ENCODE measurements around the gene SORBS1.

SORBS1 gene

DNA sequence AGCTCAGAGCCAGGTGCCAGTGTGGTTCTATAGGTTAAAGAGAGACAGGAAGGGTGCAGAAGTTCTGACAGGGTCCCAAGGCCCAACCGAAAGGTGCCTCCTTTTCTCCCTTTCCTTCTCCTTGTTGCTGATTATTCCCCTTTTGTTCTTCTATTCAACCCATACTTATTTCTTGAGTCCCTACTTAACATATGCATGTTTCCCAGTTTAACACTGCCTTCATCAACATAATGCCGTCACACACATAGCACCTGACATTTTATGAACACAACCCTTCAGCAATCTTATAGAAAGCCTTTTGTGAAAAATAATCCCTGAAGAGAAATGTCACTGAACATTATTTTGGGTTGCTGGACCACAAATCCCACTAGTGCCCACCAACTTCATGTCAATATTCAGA, 39.1 kb downstream of the SORBS1 start:
- H3K36me3 ChIP-seq (ENCODE audit: insufficient read depth) = no peaks in the 10 kb centered on the region
- TF ChIP-seq, protein P1, sequence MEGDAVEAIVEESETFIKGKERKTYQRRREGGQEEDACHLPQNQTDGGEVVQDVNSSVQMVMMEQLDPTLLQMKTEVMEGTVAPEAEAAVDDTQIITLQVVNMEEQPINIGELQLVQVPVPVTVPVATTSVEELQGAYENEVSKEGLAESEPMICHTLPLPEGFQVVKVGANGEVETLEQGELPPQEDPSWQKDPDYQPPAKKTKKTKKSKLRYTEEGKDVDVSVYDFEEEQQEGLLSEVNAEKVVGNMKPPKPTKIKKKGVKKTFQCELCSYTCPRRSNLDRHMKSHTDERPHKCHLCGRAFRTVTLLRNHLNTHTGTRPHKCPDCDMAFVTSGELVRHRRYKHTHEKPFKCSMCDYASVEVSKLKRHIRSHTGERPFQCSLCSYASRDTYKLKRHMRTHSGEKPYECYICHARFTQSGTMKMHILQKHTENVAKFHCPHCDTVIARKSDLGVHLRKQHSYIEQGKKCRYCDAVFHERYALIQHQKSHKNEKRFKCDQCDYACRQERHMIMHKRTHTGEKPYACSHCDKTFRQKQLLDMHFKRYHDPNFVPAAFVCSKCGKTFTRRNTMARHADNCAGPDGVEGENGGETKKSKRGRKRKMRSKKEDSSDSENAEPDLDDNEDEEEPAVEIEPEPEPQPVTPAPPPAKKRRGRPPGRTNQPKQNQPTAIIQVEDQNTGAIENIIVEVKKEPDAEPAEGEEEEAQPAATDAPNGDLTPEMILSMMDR (conservative IDR thresholded peaks at IDR 0.05; ENCODE audit: low read depth, low read length) = no peak
- no peak overlapping the region for H3K4me2 ChIP-seq
- H3K9ac ChIP-seq = no peak overlapping the region
- no peaks in the 10 kb centered on the region for H3K79me2 ChIP-seq (ENCODE audit: insufficient read depth, low read depth)
- H2AFZ ChIP-seq (ENCODE audit: low read depth) = no peak overlapping the region
- H3K4me3 ChIP-seq (IDR thresholded peaks at IDR 0.05; ENCODE audit: insufficient read depth, low read depth, low read length) = no peak overlapping the region
- no peak overlapping the region for H3K27ac ChIP-seq
- no peaks in the 10 kb centered on the region for H4K20me1 ChIP-seq (ENCODE audit: insufficient read depth)
- H3K4me1 ChIP-seq (ENCODE audit: low read depth, poor library complexity, severe bottlenecking) = peaks cover 15% of the 10 kb centered on the region
- H3K27me3 ChIP-seq (ENCODE audit: insufficient read depth, low read depth) = no peaks in the 10 kb centered on the region

- H3K9ac ChIP-seq = no peak overlapping the region
- no peaks in the 10 kb centered on the region for H3K79me2 ChIP-seq (ENCODE audit: insufficient read depth, low read depth)
- H3K27ac ChIP-seq = no peak overlapping the region
- H3K4me2 ChIP-seq = no peak overlapping the region
- no peak overlapping the region for H3K4me3 ChIP-seq (IDR thresholded peaks at IDR 0.05; ENCODE audit: insufficient read depth, low read depth, low read length)
- no peaks in the 10 kb centered on the region for H4K20me1 ChIP-seq (ENCODE audit: insufficient read depth)
- H3K4me1 ChIP-seq (ENCODE audit: low read depth, poor library complexity, severe bottlenecking) = peaks cover 13% of the 10 kb centered on the region
- no peaks in the 10 kb centered on the region for H3K27me3 ChIP-seq (ENCODE audit: insufficient read depth, low read depth)
- TF ChIP-seq, protein P1 (conservative IDR thresholded peaks at IDR 0.05; ENCODE audit: low read depth, low read length) = no peak
- no peak overlapping the region for H2AFZ ChIP-seq (ENCODE audit: low read depth)
- H3K36me3 ChIP-seq (ENCODE audit: insufficient read depth) = no peaks in the 10 kb centered on the region
Measured at GRCh38 chr10:95520617-95521016, 40.6 kb downstream of the SORBS1 start.

DNA sequence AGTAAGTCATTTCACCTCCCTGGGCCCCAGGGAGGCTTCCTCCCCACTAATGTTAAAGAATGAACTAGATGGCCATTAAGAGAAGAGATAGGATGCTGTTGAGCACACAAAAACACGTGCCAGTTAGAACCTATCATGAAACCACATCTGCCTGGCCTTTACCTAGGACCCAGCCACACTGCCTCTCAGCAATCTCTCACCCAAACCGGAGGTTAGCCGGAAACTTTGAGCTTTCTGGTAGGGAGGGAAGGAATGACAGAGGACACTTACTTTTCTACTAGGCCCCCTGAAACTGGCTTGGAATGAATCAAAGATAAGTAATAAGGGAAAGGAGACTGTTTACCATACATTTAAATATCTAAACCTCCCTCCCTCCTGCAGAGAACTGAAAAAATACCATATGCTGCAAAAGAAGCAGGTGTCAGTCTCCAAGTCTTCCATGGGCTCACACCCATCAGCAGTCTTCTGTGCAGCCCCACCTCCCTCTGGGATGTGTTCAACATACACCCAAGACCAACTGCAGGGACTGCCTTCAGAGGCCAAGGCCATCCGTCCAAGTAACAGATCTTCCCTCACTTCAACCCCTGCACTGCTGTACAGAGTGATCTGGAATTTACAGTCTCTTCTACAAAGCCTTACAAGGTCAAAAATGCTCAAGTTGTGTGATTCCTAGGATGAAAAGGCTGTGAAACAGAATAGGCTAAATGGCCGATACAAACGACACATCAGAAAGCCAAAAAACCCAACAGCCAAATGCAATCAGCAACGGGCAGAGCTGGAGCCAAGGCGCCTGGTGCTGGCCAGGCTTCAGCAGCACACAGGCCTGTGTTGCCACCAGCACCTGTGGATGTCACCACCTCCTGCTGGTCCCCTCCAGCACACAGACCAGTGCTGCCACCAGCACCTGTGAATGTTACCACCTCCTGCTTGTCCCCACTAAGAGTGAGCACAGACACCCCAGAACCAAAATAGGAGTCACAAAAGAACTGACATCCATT, 42.4 kb downstream of the SORBS1 start:
- H3K4me2 ChIP-seq = no peak overlapping the region
- no peaks in the 10 kb centered on the region for H4K20me1 ChIP-seq (ENCODE audit: insufficient read depth)
- no peak overlapping the region for H3K4me3 ChIP-seq (IDR thresholded peaks at IDR 0.05; ENCODE audit: insufficient read depth, low read depth, low read length)
- no peaks in the 10 kb centered on the region for H3K4me1 ChIP-seq (ENCODE audit: low read depth, poor library complexity, severe bottlenecking)
- H3K27ac ChIP-seq = no peak overlapping the region
- TF ChIP-seq, protein P1 (conservative IDR thresholded peaks at IDR 0.05; ENCODE audit: low read depth, low read length) = no peak
- no peak overlapping the region for H2AFZ ChIP-seq (ENCODE audit: low read depth)
- no peak overlapping the region for H3K9ac ChIP-seq
- no peaks in the 10 kb centered on the region for H3K27me3 ChIP-seq (ENCODE audit: insufficient read depth, low read depth)
- H3K36me3 ChIP-seq (ENCODE audit: insufficient read depth) = no peaks in the 10 kb centered on the region
- no peaks in the 10 kb centered on the region for H3K79me2 ChIP-seq (ENCODE audit: insufficient read depth, low read depth)

DNA sequence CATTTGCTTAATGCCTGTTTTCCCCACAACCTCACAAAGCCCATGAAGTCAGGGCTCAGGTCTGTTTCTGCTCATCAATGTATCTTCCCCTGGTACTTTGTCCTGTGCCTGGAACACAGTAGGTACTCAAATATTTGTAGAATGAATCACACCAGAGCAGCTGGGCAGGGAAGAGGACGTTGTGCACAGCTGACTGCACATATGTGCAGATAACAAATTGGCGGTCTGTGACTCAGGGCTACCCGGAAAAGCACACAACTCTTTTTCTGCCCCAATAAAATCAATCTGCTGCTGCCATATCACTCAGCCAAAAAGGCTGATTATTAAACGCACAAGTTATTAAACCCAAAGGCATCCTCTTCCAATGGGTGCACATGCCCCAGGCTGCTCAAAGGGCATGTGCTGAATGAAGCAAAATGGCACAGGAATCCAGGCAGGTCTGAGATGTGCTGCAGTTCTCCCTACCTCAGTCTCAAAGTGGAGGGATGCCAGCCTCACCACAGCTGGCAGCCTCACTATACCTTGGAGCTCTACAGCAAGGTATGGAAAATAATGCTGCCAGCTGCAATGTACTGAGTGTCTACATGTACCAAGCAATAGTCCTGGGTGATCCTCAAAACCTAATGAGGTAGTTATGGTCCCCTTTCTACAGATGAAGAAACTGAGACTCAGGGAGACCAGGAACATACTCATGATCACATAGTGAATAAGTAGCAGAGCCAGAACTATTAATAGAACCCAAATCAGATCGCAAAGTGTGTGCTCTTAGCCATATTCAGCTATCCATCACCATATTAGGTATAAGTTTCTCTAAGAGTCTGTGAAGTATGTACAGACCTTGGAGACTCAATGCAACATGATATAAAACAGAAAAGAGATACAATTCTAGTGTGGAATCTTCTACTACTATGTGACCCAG, 43.4 kb downstream of the SORBS1 start:
- Histone ChIP-seq H4K20me1 (ENCODE audit: insufficient read depth) (no peaks in the 10 kb centered on the region), H3K36me3 (ENCODE audit: insufficient read depth) (no peaks in the 10 kb centered on the region), H3K9ac (no peak overlapping the region), H3K4me1 (ENCODE audit: low read depth, poor library complexity, severe bottlenecking) (no peaks in the 10 kb centered on the region), H3K27ac (no peak overlapping the region), H3K27me3 (ENCODE audit: insufficient read depth, low read depth) (no peaks in the 10 kb centered on the region), H2AFZ (ENCODE audit: low read depth) (no peak overlapping the region), H3K79me2 (ENCODE audit: insufficient read depth, low read depth) (no peaks in the 10 kb centered on the region), H3K4me2 (no peak overlapping the region), H3K4me3 (IDR thresholded peaks at IDR 0.05; ENCODE audit: insufficient read depth, low read depth, low read length) (no peak overlapping the region)
- TF ChIP-seq, protein P1 (conservative IDR thresholded peaks at IDR 0.05; ENCODE audit: low read depth, low read length) = no peak

All from KMS-11 (cell line).